HG03354 (cell line): ENCODE measurements around the gene MRPL11.
A peak's percentile ranks its signal among the peaks of the same experiment; 100 is the strongest.
"Not testable (repeated sequence)": the region's sequence is repeated elsewhere in the genome, so short reads cannot be mapped to it uniquely, and the experiment has no call there.

ENCODE experiments used
- ATAC-seq: cut with Tn5 transposase; IDR thresholded peaks from one replicate; pipeline ENCODE4 v1.9.1; 2021; ENCODE audit warnings: mild to moderate bottlenecking; ENCODE audit not compliant: unreplicated experiment, poor library complexity, severe bottlenecking

MRPL11 gene

GRCh38 chr11:66437979-66438503 lies 607 bp downstream of the MRPL11 start:
- ATAC-seq = no peak

GRCh38 chr11:66432597-66432996 lies 6.1 kb downstream of the MRPL11 start:
- ATAC-seq = no peak

- ATAC-seq = not testable (repeated sequence)
Measured at GRCh38 chr11:66431871-66432329, 6.7 kb downstream of the MRPL11 start.

GRCh38 chr11:66431287-66431686 lies 7.4 kb downstream of the MRPL11 start:
- ATAC-seq = not testable (repeated sequence)

GRCh38 chr11:66429983-66430602 lies 8.6 kb downstream of the MRPL11 start:
- ATAC-seq = no peak

GRCh38 chr11:66428933-66429332 lies 9.7 kb downstream of the MRPL11 start:
- ATAC-seq = no peak

DNA sequence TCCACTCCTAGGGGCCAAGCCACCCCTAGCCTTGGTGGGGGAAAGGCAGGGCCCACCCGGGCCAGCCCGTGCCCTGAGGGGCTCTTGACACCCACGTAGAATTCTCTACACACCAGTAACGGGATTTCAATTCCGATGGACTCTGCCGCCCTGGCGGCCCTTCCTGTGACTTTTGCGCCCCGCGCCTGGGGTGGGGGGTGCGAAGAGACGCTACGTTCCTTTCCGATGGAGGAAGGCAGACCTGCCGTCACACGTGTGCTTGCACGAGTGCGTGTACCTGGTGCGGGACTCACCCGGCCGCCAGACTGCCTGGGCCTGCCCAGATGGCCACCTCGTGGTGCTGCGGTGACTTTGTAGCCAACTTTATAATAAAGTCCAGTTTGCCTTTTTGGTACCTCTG lies 12.3 kb downstream of the MRPL11 start:
- no peak for ATAC-seq

GRCh38 chr11:66421492-66422205 lies 17.0 kb downstream of the MRPL11 start:
- peak; percentile 49 for ATAC-seq

GRCh38 chr11:66420671-66421476 lies 17.8 kb downstream of the MRPL11 start, which contains the start of gene NPAS4:
Gene NPAS4, plus strand, starts transcription at chr11:66421035. Its CDS starts 145 bp downstream, at chr11:66421180.
- no peak for ATAC-seq

- ATAC-seq = no peak
Measured at GRCh38 chr11:66419825-66420224, 18.8 kb downstream of the MRPL11 start.

DNA sequence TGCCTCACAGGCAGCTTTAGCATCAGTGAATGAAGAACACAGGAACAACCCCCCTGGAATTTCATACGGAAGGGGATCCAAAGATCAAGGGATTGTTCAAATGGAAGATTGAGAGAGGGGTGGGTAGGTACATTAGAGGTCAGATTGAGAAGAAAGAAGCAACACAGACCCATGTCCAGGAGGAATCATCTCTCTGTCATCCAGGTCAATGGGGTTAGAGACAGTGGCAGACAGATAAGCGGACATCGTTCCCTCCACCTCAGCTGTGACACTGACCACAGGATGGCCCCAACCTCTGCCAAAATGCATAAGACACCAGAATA lies 19.7 kb downstream of the MRPL11 start:
- ATAC-seq = no peak

- no peak for ATAC-seq
Measured at GRCh38 chr11:66418168-66418985, 20.3 kb downstream of the MRPL11 start.

GRCh38 chr11:66417000-66417399 lies 21.6 kb downstream of the MRPL11 start:
- ATAC-seq = no peak

GRCh38 chr11:66415423-66415822 lies 23.2 kb downstream of the MRPL11 start:
- ATAC-seq = no peak

- ATAC-seq = no peak
Measured at GRCh38 chr11:66414120-66414934, 24.3 kb downstream of the MRPL11 start.

DNA sequence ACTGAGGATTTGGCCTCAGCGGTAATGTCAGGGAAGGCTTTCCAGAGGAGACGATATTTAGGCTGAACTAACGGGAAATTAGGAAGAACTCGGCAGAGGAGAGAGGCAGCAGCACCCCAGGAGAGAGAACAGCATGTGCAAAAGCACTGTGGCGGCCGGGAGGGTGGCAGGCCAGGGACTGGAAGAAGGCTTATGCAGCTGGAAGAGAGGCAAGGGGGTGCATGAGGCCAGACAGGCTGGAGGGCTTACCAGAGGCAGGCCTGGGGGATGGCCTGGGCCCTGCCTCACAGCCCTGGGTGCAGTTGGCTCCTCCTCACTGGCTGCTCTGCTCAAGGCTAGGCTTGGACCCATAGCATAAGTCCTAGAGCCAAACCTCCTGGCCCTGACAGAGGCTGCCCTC lies 25.5 kb downstream of the MRPL11 start:
- ATAC-seq = no peak

- ATAC-seq = no peak
Measured at GRCh38 chr11:66412110-66412509, 26.5 kb downstream of the MRPL11 start.

DNA sequence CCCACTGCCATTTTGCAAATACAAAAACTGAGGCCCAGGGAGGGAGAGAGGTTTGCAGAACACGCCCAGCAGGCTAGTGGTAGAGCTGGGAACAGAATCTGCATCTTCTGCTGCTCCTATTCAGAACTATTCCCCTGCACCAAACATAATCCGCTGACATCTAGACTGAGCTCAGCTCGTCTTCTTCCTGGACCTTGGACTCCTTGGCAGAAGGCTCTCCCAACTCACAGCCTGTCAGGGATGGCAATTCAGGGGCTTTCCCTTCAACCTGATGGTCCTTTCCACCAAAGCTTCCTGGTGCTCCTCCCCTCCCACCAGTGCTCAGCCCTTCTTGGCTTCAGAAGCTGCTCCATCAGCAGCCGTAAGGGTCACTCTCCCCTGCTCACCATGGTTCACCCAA lies 27.3 kb downstream of the MRPL11 start:
- no peak for ATAC-seq

DNA sequence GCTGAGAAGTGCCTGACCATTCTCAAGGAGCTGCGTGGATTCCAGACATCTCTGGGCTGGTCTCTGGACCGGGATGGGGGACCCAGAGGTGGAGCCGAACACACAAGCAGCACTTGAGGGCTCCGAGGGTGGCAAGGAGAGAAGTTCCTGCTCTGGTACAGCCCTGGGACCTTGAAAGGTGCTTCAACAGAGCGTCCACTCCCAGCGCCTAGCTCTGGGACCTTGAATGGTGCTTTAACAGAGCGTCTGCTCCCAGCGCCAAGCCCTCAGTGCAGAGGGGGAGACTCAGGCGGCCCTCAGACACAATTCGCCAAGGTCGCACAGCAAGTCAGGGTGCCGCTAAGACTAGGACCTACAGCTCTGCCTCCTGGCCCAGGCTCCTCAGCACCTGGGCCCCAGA lies 28.5 kb downstream of the MRPL11 start:
- no peak for ATAC-seq
